ENCODE results near the gene MPG.

DNA sequence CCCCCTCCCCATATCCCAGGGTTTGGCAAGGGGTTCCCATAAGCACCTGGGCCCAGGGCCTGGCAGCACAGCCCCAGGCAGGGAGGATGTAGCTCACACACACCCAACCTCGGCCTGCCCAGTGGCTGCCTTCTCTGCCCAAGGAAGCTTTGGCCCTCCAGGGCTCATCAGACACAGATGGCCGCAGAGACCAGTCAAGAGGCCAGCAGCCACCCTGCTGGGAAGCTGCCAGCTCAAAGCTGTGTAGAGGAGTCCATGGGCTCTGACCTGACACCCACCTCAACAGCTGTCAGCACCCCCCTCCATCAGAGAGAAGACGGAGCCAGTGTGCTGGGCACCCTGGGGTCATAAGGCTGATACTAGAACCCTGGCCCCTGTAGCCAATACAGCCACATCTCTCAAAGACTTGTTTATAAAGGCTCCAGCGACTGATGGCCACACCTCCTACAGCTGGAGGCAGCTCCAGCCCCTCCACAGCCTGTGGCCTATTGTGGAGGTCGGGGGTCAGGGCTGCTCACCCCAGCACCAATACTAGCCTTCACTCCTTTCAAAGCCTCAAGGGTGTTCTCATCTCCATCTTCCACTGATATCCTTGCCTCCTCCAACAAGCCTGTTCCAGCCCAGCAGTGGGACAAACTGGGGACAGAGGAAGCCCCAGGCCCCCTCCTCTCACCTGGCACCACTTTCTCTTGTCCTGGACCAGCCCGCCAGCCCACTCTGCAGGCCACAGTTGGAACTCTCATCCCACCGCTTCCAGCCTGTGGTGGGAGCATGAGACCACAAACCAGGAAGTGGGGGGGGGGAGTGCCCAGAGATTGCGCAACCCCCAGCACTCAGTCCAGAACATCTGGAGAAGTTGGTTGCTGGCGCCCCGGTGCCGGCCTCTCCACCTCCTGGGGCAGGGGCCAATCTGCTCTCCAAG, 2.2 kb upstream of the MPG start:
- TF ChIP-seq POLR2A (IDR thresholded peaks at IDR 0.05; ENCODE audit: low read length), result no peak
- no peak for TF ChIP-seq GATA1 (IDR thresholded peaks at IDR 0.05; ENCODE audit: low read depth, low read length)

All from erythroblast (primary cell).